ENCODE data around the gene TMEM127.

DNA sequence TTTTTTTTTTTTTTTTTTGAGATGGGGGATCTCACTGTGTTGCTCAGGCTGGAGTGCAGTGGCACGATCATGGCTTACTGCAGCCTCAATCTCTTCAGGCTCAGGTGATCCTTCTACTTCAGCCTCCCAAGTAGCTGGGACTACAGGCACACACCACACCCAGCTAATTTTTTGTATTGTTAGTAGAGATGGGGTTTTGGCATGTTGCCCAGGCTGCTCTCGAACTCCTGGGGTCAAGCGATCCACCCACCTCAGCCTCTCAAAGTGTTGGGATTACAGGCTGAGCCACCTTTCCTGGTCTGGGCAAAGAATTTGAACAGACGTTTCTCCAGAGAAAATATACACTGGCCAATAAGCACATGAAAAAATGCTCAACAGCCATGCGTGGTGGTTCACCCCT lies 42.5 kb upstream of the TMEM127 start:
- TF ChIP-seq, protein P1, sequence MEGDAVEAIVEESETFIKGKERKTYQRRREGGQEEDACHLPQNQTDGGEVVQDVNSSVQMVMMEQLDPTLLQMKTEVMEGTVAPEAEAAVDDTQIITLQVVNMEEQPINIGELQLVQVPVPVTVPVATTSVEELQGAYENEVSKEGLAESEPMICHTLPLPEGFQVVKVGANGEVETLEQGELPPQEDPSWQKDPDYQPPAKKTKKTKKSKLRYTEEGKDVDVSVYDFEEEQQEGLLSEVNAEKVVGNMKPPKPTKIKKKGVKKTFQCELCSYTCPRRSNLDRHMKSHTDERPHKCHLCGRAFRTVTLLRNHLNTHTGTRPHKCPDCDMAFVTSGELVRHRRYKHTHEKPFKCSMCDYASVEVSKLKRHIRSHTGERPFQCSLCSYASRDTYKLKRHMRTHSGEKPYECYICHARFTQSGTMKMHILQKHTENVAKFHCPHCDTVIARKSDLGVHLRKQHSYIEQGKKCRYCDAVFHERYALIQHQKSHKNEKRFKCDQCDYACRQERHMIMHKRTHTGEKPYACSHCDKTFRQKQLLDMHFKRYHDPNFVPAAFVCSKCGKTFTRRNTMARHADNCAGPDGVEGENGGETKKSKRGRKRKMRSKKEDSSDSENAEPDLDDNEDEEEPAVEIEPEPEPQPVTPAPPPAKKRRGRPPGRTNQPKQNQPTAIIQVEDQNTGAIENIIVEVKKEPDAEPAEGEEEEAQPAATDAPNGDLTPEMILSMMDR (IDR thresholded peaks at IDR 0.05): no peak
- TF ChIP-seq POLR2A (IDR thresholded peaks at IDR 0.05): no peak
- TF ChIP-seq POLR2AphosphoS5 (IDR thresholded peaks at IDR 0.05): no peak
